T-helper 1 cell treated with Interleukin-12 subunit alpha and Interleukin-12 subunit beta and Interleukin-4 antibody, amounts not matched to agents 30 μg/mL and 1 μg/mL, for 36 hours (primary cell): Measurements from ENCODE around the gene CCDC57.
"Not testable (repeated sequence)": the region's sequence is repeated elsewhere in the genome, so short reads cannot be mapped to it uniquely, and the experiment has no call there.

ENCODE experiments used
- H3K27ac Mint-ChIP-seq: one replicate; pipeline ENCODE4 v1.8.0; 2021; ENCODE audit warnings: mild to moderate bottlenecking, mixed read lengths
- H3K27me3 Mint-ChIP-seq: one replicate; pipeline ENCODE4 v1.8.0; 2021; ENCODE audit warnings: low read depth, mixed read lengths
- H3K36me3 Mint-ChIP-seq: one replicate; pipeline ENCODE4 v1.8.0; 2021; ENCODE audit warnings: low read depth, mixed read lengths
- H3K4me1 Mint-ChIP-seq: one replicate; pipeline ENCODE4 v1.8.0; 2021; ENCODE audit warnings: low read depth, mixed read lengths
- H3K4me3 Mint-ChIP-seq: one replicate; pipeline ENCODE4 v1.8.0; 2021; ENCODE audit warnings: mild to moderate bottlenecking, moderate library complexity, mixed read lengths
- H3K9me3 Mint-ChIP-seq: one replicate; pipeline ENCODE4 v1.8.0; 2021; ENCODE audit warnings: mixed read lengths

The CCDC57 gene

DNA sequence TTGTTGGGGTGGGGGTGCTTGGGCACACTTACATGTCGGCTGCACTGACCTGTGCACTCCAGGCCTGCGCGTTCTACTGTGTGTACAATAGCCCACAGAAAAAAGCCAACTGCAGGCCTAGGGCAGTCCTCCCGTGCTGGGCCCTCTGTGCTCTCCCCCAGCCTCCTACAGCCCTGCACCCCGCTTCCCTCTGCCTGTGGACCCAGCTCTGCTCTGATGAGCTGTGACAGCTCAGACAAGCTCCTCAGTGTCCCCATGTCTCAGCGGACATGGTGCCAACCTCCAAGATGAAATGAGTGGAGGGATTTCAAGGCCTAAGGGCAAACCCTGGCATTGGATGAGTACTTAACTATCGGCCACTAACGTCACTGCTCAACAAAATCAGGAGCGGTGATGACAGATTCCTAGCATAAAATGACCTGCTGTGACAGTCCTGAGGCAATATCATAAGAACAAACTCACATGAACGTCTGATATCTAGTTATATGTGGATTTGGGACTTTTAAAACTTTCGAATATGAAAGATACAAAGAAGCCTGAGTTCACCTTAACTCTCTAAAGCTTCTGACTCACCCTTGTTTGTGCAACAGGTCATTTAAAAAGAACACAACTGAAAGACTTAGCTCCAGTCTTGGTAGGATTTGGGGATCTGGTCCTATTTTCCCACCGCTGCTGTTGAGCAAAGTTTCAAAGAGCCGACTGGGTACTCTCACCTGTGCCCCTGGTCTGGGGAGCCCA, 34.7 kb downstream of the CCDC57 start:
- no peak overlapping the region for H3K27ac Mint-ChIP-seq
- H3K9me3 Mint-ChIP-seq: no peaks in the 10 kb centered on the region
- no peaks in the 10 kb centered on the region for H3K27me3 Mint-ChIP-seq
- no peaks in the 10 kb centered on the region for H3K4me1 Mint-ChIP-seq
- peaks cover 6% of the 10 kb centered on the region for H3K36me3 Mint-ChIP-seq
- no peak overlapping the region for H3K4me3 Mint-ChIP-seq

DNA sequence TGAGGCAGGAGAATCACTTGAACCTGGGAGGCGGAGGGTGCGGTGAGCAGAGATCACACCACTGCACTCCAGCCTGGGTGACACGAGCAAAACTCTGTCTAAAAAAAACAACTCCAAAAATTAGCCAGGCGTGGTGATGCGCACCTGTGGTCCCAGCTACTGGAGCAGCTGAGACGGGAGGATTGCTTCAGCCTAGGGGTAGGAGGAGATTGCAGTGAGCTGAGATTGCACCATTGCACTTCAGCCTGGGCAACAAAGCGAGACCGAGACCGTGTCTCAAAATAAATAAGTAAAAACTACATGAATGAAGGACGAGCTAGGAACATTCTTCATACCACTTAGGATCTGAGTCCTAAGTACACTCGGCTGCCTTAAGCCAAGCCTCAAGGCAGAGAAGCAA, 35.4 kb downstream of the CCDC57 start:
- no peaks in the 10 kb centered on the region for H3K4me1 Mint-ChIP-seq
- H3K27me3 Mint-ChIP-seq: no peaks in the 10 kb centered on the region
- H3K9me3 Mint-ChIP-seq: no peaks in the 10 kb centered on the region
- H3K27ac Mint-ChIP-seq: no peak overlapping the region
- peaks cover 3% of the 10 kb centered on the region for H3K36me3 Mint-ChIP-seq
- no peak overlapping the region for H3K4me3 Mint-ChIP-seq

DNA sequence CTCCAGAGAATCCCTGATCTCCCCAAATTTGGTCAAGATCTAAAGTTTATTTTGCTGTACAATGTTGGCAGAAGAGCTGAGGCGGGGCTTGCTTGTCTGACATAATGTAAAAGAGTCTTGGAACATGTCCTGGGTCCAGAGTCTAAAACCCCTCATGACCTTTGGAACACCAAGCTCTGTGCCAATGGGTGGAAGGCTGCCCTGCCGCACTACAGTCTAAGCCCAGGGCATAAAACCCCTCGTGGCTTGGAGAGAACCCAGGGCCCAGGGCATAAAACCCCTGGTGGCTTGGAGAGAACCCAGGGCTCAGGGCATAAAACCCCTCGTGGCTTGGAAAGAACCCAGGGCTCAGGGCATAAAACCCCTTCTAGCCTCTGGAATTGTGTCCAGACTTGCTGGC, 36.7 kb downstream of the CCDC57 start:
- H3K27ac Mint-ChIP-seq: no peak overlapping the region
- H3K27me3 Mint-ChIP-seq: no peaks in the 10 kb centered on the region
- H3K4me3 Mint-ChIP-seq: no peak overlapping the region
- no peaks in the 10 kb centered on the region for H3K4me1 Mint-ChIP-seq
- H3K9me3 Mint-ChIP-seq: no peaks in the 10 kb centered on the region
- H3K36me3 Mint-ChIP-seq: no peaks in the 10 kb centered on the region

DNA sequence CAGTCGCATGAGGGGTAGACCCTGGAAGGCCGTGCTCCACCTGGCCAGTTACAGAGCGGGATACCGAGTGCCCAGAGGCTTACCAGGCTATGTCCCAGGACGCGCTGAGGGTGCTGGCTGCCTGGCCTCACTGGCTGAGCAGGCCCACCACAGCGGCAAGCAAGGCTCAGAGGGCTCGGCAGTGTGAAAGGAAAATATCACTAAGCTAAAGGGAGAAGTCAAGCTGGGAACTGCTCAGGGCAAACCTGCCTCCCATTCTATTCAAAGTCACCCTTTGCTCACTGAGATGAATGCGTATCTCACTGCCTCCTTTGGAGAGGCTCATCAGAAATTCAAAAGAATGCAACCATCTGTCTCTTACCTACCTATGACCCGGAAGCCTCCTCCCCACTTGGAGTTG, 37.4 kb downstream of the CCDC57 start:
- no peaks in the 10 kb centered on the region for H3K27me3 Mint-ChIP-seq
- H3K36me3 Mint-ChIP-seq: peaks cover 4% of the 10 kb centered on the region
- H3K4me3 Mint-ChIP-seq: no peak overlapping the region
- no peak overlapping the region for H3K27ac Mint-ChIP-seq
- no peaks in the 10 kb centered on the region for H3K4me1 Mint-ChIP-seq
- no peaks in the 10 kb centered on the region for H3K9me3 Mint-ChIP-seq

DNA sequence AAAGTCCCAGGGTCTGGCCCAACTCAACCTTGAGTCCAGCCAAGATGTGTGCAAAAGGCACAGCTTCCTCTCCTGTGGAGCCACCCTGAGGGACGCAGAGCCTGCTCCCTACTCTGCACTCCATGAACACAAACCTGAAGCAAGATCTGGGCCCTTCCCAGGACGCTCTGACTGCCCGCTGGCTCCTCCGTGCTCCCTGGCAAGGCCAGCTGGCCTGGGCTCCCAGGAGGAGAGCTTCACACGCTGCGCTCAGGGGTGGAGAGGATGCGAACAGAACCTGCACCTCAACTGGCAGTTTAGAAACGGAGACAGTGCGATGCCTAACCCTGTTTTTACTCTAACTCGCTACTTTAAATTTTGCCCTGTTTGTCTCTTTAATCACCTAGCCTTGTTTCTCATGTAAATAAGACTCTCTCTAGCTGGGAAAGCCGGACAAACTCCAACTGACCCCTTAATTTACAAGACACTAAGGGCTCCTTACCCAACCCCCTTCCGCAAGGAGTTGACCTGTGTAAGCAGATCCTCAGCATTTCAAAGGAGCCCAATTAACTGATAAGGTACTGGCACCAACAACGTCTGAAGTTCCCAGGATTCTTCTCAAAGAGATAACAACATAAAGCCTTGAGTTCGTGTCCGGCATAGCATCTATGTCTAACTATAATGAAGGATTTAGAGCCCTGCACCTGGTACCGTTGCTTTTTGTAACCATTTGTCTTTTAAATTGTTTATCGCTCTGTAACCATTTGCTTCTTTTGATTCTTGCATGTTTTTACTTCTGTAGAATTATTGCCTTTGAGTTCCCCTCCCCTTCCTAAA, 38.4 kb downstream of the CCDC57 start:
- H3K27ac Mint-ChIP-seq, H3K4me3 Mint-ChIP-seq, H3K27me3 Mint-ChIP-seq, H3K4me1 Mint-ChIP-seq, H3K9me3 Mint-ChIP-seq, H3K36me3 Mint-ChIP-seq: not testable (repeated sequence)

DNA sequence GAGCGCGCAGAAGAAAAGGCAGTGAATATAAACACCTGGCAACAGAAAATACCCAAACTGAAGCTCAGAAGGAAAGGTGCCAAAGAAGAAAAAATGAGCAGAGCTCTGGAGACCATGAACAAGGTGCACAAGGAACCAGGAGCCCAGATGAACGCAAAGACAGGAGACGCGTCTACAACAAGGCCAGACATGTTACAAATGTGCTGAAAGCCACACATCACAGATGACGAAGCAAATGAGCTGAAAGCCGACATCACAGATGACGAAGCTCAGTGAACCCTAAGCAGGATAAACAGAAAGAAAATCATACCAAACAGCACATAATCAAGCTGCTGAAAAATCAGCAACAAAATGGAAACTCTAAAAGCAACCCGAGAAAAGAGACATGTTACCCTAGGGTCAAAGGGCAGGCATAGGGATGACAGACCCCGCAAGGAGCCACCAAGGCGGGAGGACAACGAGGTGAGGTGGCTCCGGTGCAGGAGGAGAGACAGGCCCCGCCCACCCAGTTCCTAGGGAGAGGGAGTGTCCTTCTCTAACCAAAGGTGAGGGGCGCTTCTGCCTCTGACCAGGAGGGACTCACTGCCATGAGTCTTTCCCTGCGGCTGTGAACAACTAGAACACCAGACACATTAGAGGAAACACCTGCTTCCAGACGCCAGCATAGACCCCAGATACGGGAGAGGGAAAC, 39.1 kb downstream of the CCDC57 start:
- Mint-ChIP-seq H3K4me1 (peaks cover 6% of the 10 kb centered on the region), H3K27ac (no peak overlapping the region), H3K27me3 (no peaks in the 10 kb centered on the region)

DNA sequence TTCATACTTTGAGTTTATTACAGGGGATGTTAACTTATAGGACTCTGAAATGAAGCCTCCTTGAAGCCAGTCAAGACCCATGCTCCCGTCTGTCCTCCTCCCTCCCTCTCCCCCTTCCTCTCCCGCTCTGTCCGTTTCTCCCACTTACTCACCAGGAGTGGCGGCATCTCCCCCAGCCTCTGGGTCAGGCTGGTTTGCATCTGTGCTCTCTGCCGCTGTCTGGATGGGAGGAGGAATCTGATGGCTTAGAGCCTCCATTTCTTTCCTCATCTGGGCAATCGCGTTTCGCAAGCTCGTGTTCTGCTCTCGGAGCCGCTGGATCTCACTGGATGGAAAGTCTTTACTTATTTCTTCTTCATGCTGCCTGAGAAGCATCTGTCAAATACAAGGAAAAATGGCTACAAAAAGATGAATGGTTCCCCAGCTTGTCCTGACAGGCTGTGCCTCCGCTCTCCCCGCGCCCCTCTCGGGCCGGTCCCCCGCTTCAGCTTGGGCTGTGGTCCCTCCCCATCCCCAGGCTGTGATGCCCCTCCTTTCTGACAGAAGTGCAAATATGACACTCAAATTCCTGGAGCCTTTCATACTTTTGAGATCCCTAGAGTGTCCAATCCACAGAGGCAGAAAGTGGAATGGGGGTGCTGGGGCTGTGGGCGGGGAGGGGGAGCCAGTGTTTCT, 40.0 kb downstream of the CCDC57 start:
- Mint-ChIP-seq H3K4me1 (peaks cover 7% of the 10 kb centered on the region), H3K9me3 (no peaks in the 10 kb centered on the region), H3K27ac (no peak overlapping the region), H3K36me3 (peaks cover 6% of the 10 kb centered on the region), H3K4me3 (no peak overlapping the region), H3K27me3 (no peaks in the 10 kb centered on the region)

More for the DNA sequence above, 39.1 kb downstream of the CCDC57 start:
- no peak overlapping the region for H3K4me3 Mint-ChIP-seq
- H3K36me3 Mint-ChIP-seq: peaks cover 4% of the 10 kb centered on the region
- H3K9me3 Mint-ChIP-seq: no peaks in the 10 kb centered on the region

DNA sequence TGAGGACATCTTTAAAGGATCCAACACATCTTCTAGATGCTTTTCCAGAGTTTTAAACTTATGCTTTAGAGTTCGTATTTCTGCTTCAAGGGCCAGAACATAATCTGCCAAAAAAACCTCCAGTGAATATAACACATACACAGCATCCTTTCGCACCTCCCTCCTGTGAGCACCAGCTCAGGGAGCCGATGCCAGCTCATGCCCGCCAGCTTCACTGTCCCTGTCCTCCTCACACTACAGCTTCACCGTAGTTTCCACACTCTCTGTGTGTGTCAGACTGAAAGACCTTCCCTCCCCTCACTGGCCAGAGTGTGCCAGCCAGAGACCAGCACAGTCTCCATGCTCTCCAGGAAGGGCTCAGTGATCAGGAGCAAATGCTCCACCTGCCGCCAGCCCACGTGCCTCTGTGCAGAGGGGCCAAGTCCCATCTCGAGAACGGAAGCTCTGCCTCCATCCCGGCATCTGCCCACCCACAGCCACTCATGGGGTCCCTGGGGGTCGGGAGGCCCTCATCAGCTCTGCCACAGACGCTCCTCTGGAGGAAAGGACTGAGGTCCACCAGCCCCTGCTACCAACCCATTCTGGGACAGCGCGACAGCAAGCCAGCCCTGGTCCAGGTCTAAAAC, 40.8 kb downstream of the CCDC57 start:
- H3K27me3 Mint-ChIP-seq: no peaks in the 10 kb centered on the region
- peaks cover 8% of the 10 kb centered on the region for H3K4me1 Mint-ChIP-seq
- H3K36me3 Mint-ChIP-seq: peaks cover 8% of the 10 kb centered on the region
- H3K4me3 Mint-ChIP-seq: no peak overlapping the region
- H3K27ac Mint-ChIP-seq: no peak overlapping the region
- no peaks in the 10 kb centered on the region for H3K9me3 Mint-ChIP-seq

DNA sequence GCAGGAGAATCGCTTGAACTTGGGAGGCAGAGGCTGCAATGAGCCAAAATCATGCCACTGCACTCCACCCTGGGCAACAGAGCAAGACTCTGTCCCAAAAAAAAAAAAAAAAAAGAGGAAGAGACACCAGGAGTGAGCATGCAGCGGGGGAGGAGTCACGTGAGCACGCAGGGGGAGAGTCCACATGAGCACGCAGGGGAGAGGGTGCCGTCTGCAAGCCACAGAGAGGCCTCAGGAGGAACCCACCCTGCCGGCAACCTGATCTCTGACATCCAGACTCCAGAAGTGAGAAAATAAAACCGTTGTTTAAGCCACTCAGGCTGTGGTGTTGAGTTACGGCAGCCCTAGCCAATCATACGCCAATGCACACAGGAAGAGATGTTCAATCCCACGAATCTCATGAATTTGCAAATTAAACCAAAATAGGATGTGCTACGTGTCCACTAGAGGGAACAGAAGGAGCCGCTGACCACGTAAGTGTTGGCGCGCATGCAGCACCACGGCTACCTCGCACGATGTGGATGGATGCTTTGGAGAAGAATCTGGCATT, 42.2 kb downstream of the CCDC57 start:
- Mint-ChIP-seq H3K27ac (no peak overlapping the region), H3K36me3 (peaks cover 15% of the 10 kb centered on the region)

DNA sequence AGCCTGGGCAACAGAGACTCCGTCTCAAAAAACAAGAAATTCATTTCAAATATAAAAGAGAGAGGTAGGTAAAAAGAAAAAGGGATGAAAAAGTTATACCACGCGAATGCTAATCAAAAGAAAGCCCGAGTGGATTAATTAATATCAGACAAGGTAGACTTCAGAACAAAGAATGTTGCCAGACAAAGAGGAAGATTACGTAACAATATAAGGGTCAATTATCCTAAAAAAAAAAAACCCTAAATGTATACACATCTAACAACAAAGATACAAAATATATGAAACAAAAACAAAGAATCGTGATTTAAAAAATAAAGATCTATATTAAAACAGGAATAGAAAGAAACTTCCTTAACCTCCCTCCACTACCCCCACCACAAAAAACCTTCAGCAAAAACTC, 44.1 kb downstream of the CCDC57 start:
- Mint-ChIP-seq H3K36me3 (peaks cover 18% of the 10 kb centered on the region), H3K4me3 (no peak overlapping the region), H3K27me3 (no peaks in the 10 kb centered on the region), H3K27ac (no peak overlapping the region), H3K9me3 (no peaks in the 10 kb centered on the region), H3K4me1 (peaks cover 11% of the 10 kb centered on the region)

More for the DNA sequence above, 42.2 kb downstream of the CCDC57 start:
- Mint-ChIP-seq H3K9me3 (no peaks in the 10 kb centered on the region), H3K4me1 (peaks cover 11% of the 10 kb centered on the region), H3K27me3 (no peaks in the 10 kb centered on the region), H3K4me3 (no peak overlapping the region)

DNA sequence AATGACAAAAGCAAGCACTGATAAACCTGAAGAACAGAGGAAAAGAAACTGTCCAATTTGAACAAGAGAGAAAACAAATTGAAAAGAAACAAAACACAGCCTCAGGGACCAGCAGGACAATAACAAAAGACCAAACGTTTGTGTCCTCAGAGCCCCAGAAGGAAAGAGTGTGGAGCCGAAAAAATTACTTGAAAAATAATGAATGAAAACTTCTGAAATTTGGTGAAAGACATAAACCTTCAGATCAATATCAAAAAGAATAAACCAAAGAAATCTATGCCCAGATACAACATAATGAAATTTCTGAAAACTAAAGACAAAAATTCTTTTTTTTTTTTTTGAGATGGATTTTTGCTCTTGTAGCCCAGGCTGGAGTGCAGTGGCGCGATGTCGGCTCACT, 45.6 kb downstream of the CCDC57 start:
- Mint-ChIP-seq H3K9me3 (no peaks in the 10 kb centered on the region), H3K4me3 (no peak overlapping the region), H3K27ac (no peak overlapping the region), H3K27me3 (no peaks in the 10 kb centered on the region), H3K36me3 (peaks cover 24% of the 10 kb centered on the region), H3K4me1 (peaks cover 11% of the 10 kb centered on the region)

DNA sequence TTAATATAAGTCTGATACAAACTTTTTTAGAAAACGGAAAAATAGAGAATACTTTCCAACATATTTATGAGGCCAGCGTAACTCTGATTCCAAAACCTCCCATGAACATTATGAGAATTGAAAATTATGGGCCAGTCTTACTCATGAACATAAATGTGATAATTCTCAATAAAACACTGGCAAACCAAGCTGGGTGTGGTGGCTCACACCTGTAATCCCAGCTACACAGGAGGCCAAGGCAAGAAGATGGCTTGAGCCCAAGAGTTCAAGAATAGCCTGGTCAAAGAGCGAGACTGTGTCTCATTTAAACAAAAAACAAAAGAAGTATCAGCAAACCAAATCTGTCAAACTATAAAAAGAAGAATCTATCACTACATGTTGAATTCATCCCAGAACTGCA, 47.8 kb downstream of the CCDC57 start:
- Mint-ChIP-seq H3K27ac (no peak overlapping the region), H3K4me3 (no peak overlapping the region), H3K36me3 (peaks cover 25% of the 10 kb centered on the region), H3K27me3 (no peaks in the 10 kb centered on the region), H3K4me1 (peaks cover 9% of the 10 kb centered on the region), H3K9me3 (no peaks in the 10 kb centered on the region)

DNA sequence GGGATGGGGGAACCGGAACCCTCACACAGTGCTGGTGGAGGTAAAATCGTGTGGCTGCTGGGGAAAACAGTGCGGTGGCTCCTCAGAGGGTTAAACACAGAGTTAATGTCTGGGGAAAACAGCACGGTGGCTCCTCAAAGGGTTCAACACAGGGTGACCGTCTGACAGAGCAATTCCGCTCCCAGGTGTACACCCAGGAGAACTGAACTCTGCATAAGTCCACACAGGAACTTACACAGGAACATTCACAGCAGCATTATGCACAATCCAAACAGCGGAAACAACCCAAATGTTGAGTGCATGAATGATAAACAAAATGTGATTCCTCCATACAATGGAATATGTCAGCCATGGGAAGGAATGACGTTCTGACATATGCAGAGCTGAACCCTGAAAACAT, 51.4 kb downstream of the CCDC57 start:
- Mint-ChIP-seq H3K36me3 (peaks cover 18% of the 10 kb centered on the region), H3K4me1 (no peaks in the 10 kb centered on the region), H3K27me3 (no peaks in the 10 kb centered on the region), H3K27ac (no peak overlapping the region), H3K4me3 (no peak overlapping the region), H3K9me3 (no peaks in the 10 kb centered on the region)

DNA sequence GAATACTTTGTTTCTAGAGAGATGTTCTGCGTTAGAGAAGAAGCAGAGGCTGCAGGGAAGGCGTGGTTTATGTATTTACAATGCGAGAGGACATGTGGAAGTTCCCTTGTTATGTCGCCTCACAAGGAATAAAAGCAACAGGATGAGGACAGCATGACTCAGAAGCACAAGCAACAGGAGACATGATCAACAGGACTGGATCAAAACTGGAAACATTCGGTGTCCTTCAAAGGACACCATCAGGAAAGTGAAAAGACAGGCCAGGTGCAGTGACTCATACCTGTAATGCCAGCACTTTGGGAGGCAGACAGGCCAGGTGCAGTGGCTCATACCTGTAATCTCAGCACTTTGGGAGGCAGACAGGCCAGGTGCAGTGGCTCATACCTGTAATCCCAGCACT, 52.6 kb downstream of the CCDC57 start:
- H3K36me3 Mint-ChIP-seq: peaks cover 15% of the 10 kb centered on the region
- H3K9me3 Mint-ChIP-seq: no peaks in the 10 kb centered on the region
- H3K27me3 Mint-ChIP-seq: no peaks in the 10 kb centered on the region
- no peak overlapping the region for H3K4me3 Mint-ChIP-seq
- H3K27ac Mint-ChIP-seq: no peak overlapping the region
- no peaks in the 10 kb centered on the region for H3K4me1 Mint-ChIP-seq
